ENCODE measurements around the gene ANKRD17.

ANKRD17 gene

DNA sequence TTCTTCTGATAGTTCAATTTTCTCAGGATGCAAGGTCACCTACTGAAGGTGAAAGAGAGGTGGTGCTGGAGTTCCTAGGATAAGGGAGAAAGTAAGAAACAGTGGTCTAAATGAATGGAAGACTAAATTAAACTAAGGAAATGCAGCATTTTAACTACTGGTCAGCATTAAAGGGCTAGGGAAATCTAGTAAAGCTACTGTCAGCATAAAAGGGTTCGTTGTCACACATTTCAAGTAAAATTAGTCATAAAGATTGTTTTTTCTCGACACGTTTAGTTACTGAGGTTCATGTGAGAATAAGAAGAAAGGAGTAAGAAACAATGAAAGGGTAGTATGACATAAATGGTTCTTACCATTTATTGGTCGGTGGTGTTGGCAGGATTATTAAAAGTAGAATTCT is 149.1 kb downstream of the ANKRD17 start:
- no peak for DNase-seq (ENCODE audit: low read depth)
- no peak overlapping the region for H3K4me3 ChIP-seq (ENCODE audit: low read depth, low read length)
- TF ChIP-seq, protein P1, sequence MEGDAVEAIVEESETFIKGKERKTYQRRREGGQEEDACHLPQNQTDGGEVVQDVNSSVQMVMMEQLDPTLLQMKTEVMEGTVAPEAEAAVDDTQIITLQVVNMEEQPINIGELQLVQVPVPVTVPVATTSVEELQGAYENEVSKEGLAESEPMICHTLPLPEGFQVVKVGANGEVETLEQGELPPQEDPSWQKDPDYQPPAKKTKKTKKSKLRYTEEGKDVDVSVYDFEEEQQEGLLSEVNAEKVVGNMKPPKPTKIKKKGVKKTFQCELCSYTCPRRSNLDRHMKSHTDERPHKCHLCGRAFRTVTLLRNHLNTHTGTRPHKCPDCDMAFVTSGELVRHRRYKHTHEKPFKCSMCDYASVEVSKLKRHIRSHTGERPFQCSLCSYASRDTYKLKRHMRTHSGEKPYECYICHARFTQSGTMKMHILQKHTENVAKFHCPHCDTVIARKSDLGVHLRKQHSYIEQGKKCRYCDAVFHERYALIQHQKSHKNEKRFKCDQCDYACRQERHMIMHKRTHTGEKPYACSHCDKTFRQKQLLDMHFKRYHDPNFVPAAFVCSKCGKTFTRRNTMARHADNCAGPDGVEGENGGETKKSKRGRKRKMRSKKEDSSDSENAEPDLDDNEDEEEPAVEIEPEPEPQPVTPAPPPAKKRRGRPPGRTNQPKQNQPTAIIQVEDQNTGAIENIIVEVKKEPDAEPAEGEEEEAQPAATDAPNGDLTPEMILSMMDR (IDR thresholded peaks at IDR 0.05; ENCODE audit: low read depth, low read length): no peak
- TF ChIP-seq MYC (IDR thresholded peaks at IDR 0.05; ENCODE audit: low read depth, low read length): no peak
- TF ChIP-seq, protein P2, sequence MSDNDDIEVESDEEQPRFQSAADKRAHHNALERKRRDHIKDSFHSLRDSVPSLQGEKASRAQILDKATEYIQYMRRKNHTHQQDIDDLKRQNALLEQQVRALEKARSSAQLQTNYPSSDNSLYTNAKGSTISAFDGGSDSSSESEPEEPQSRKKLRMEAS (IDR thresholded peaks at IDR 0.05; ENCODE audit: low read depth, low read length): no peak

DNA sequence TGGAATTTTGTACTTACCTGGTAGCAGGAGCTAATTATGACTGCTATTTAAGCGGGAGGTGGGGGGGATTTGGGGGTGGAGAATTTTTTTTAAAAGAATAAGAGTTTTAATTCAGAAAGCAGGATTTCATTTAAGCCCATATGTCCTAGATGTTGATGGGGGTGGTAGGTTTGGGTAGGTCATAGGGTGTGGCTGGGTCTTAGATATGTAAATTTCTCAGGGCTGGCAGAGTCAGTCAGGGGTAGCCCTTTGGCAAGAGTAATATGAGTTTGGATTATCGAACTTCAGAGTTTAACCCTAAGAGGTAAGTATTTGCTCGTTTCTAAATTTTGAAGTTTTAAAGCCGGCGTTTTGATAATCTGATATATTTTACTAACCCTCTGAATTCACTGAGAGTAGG is 153.9 kb downstream of the ANKRD17 start:
- no peak for DNase-seq (ENCODE audit: low read depth)
- H3K4me3 ChIP-seq (ENCODE audit: low read depth, low read length): no peak overlapping the region
- TF ChIP-seq, protein P2 (IDR thresholded peaks at IDR 0.05; ENCODE audit: low read depth, low read length): no peak
- no peak for TF ChIP-seq MYC (IDR thresholded peaks at IDR 0.05; ENCODE audit: low read depth, low read length)
- TF ChIP-seq, protein P1 (IDR thresholded peaks at IDR 0.05; ENCODE audit: low read depth, low read length): no peak
- TF ChIP-seq POLR2A (IDR thresholded peaks at IDR 0.05; ENCODE audit: extremely low read depth, insufficient read length): no peak

DNA sequence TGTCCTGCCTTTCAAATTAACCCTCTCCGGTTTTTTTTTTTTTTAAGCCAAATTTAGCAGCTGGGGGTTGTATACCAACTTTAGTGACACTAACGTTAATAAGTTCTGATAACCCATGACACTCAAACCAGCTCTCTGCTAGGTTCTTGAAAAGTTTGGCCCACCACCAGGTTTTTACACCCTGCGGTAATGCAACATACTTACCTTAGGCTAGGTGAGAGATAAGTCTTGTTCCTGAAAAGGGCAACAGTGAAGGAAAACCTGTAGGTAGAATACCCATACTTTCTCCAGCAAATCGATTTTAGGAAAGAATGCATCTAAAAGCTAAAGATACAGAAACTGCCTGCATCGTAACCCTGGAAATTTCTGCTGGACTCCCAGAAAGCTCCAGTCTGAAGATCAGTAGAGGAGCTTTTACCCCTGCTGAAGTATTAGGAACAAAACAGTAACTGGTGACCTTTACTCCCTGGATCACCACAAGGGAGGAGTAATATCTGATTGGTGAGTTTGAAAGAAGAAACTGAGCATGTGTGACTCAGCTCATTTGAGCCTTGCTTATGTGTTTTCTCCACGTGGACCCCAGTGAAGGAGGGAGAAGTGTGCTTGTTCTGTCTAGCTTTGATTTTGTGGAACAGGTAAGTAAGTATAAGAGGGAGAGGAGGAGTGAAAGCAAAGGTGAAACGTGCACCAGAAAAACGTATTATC is 154.6 kb downstream of the ANKRD17 start:
- no peak for TF ChIP-seq POLR2A (IDR thresholded peaks at IDR 0.05; ENCODE audit: extremely low read depth, insufficient read length)
- TF ChIP-seq, protein P1 (IDR thresholded peaks at IDR 0.05; ENCODE audit: low read depth, low read length): no peak
- TF ChIP-seq MYC (IDR thresholded peaks at IDR 0.05; ENCODE audit: low read depth, low read length): no peak
- TF ChIP-seq, protein P2 (IDR thresholded peaks at IDR 0.05; ENCODE audit: low read depth, low read length): peak; percentile 53; the same call in 1 of the 2 replicates
- DNase-seq (ENCODE audit: low read depth): peak; percentile 34
- H3K4me3 ChIP-seq (ENCODE audit: low read depth, low read length): no peak overlapping the region

DNA sequence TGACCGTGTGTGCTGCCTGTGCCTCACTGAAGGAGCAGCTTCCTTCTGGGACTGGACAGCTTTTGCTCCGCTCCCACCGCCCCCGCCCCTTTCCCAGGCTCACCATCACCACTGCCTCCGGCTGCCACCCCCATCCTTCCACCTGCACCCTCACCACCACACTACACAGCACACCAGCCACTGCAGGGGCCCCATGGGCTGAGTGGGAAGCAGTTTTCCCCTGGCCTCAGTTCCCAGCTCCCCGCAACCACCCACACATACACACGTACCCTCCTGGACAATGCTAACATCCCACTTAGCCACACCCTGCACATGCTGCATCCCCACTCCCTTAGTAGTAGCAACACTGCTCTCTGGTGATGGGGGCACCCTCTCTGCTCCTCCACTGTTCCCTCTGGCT is 159.5 kb downstream of the ANKRD17 start:
- no peak for TF ChIP-seq POLR2A (IDR thresholded peaks at IDR 0.05; ENCODE audit: extremely low read depth, insufficient read length)
- TF ChIP-seq MYC (IDR thresholded peaks at IDR 0.05; ENCODE audit: low read depth, low read length): no peak
- no peak for DNase-seq (ENCODE audit: low read depth)
- no peak overlapping the region for H3K4me3 ChIP-seq (ENCODE audit: low read depth, low read length)

DNA sequence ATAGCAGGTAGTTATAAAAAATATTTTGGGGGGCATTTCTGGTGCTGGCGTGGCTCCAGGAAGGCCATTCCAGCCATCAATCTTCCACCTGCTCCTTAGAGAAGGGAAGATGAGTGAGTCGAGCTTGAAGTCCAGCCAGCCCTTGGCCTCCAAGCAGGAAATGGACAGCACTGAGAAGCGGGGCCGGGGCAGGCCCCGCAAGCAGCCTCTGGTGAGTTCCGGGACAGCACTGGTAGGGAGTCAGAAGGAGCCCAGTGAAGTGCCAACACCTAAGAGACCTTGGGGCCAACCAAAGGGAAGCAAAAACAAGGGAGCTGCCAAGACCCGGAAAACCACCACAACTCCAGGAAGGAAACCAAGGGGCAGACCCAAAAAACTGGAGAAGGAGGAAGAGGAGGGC is 159.9 kb downstream of the ANKRD17 start:
- DNase-seq (ENCODE audit: low read depth): no peak
- no peak overlapping the region for H3K4me3 ChIP-seq (ENCODE audit: low read depth, low read length)
- TF ChIP-seq POLR2A (IDR thresholded peaks at IDR 0.05; ENCODE audit: extremely low read depth, insufficient read length) (no peak), MYC (IDR thresholded peaks at IDR 0.05; ENCODE audit: low read depth, low read length) (no peak)
- TF ChIP-seq, protein P2 (IDR thresholded peaks at IDR 0.05; ENCODE audit: low read depth, low read length): no peak
- TF ChIP-seq, protein P1 (IDR thresholded peaks at IDR 0.05; ENCODE audit: low read depth, low read length): no peak

DNA sequence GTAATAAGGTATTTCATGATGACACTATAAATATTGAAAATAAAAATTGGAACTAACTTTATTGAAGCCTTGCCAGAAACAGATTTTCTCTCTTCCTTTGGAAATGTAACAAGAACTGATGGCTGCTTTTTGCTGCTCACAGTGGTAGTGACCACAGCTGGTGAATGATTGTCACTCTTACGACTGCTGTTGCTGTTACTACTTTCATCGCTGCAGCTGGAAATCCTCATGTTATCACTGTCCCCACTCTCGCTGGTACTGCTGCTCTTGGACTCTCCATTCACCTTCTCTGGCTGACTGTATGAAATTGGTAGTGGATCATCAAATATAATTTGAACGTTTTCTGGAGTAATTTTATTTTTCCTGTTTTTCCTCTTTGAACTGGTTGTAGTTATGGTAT is 160.6 kb downstream of the ANKRD17 start:
- no peak for DNase-seq (ENCODE audit: low read depth)
- TF ChIP-seq MYC (IDR thresholded peaks at IDR 0.05; ENCODE audit: low read depth, low read length): no peak
- H3K4me3 ChIP-seq (ENCODE audit: low read depth, low read length): no peak overlapping the region

DNA sequence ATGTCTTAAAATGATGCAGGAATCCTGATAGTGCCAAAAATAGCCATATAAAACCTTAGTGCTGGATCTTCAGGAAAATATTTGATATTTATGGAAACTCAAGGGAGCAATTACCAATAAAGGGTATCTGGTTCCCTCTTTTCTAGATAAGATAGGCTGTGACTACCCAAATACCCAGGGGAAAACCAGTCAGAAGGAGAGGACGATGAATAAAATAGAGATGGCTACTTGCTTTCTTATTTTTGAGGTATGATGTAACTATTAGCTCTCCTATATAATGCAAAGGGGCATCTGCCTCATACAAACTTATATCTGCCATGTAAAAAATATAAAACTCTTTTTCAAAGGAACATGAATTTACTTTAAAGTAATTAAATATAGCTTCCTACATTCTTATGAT is 165.7 kb downstream of the ANKRD17 start:
- no peak for DNase-seq (ENCODE audit: low read depth)
- TF ChIP-seq, protein P2 (IDR thresholded peaks at IDR 0.05; ENCODE audit: low read depth, low read length): no peak
- TF ChIP-seq MYC (IDR thresholded peaks at IDR 0.05; ENCODE audit: low read depth, low read length) (no peak), POLR2A (IDR thresholded peaks at IDR 0.05; ENCODE audit: extremely low read depth, insufficient read length) (no peak)
- TF ChIP-seq, protein P1 (IDR thresholded peaks at IDR 0.05; ENCODE audit: low read depth, low read length): no peak
- no peak overlapping the region for H3K4me3 ChIP-seq (ENCODE audit: low read depth, low read length)
